ENCODE results near the gene PDE6H. TPM values are rescaled to one million over a fixed set of nuclear protein-coding genes. Genes with fewer than 3 reads are reported as not detected.

PDE6H gene
- total and polyA plus RNA-seq, 10 of the 15 experiments (the other 5 are each of a cell fraction or from before 2014, with no cell fraction given): 0.16 TPM; not detected in 9

DNA sequence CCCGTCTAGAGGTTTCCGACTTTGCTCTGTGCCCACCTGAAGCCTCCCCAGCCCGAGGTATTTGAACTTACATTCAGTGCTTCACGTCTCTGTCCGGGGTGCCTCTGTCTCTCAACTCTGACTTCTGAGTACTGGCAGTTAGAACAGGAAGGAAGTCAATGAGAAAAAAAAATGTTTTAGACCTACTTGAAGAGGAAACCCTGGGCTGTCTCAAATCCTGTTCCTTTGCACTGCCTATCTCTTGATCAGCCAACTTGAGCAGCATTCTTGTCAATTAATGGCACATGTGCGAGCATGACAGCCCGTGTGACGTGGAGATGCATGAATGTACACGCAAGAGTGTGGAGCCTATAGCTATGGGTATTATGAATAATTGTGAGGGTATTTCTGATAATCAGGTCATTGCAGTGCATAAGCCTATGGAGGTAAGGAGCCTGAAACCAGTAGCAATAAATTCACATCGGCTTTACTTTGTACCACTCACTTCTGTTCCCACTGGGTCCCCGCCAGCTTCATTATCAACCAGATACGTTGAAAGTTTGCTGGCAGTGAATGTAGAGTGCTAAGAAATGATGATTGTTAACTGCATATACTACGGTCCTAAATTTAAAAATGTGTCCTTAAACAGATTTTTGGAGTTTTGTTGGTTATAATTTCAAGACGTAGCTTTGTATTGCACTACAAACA, 11.2 kb upstream of the PDE6H start, which contains the start of gene ARHGDIB (continued):
- TF ChIP-seq, protein P1, sequence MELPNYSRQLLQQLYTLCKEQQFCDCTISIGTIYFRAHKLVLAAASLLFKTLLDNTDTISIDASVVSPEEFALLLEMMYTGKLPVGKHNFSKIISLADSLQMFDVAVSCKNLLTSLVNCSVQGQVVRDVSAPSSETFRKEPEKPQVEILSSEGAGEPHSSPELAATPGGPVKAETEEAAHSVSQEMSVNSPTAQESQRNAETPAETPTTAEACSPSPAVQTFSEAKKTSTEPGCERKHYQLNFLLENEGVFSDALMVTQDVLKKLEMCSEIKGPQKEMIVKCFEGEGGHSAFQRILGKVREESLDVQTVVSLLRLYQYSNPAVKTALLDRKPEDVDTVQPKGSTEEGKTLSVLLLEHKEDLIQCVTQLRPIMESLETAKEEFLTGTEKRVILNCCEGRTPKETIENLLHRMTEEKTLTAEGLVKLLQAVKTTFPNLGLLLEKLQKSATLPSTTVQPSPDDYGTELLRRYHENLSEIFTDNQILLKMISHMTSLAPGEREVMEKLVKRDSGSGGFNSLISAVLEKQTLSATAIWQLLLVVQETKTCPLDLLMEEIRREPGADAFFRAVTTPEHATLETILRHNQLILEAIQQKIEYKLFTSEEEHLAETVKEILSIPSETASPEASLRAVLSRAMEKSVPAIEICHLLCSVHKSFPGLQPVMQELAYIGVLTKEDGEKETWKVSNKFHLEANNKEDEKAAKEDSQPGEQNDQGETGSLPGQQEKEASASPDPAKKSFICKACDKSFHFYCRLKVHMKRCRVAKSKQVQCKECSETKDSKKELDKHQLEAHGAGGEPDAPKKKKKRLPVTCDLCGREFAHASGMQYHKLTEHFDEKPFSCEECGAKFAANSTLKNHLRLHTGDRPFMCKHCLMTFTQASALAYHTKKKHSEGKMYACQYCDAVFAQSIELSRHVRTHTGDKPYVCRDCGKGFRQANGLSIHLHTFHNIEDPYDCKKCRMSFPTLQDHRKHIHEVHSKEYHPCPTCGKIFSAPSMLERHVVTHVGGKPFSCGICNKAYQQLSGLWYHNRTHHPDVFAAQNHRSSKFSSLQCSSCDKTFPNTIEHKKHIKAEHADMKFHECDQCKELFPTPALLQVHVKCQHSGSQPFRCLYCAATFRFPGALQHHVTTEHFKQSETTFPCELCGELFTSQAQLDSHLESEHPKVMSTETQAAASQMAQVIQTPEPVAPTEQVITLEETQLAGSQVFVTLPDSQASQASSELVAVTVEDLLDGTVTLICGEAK (IDR thresholded peaks at IDR 0.05; ENCODE audit: borderline replicate concordance): peak; percentile 38; the same call in 1 of the 2 replicates
- TF ChIP-seq ATF7 (IDR thresholded peaks at IDR 0.05; ENCODE audit: low read depth): no peak; the same call in 1 of the 2 replicates
- no peak for TF ChIP-seq WRNIP1 (IDR thresholded peaks at IDR 0.05; ENCODE audit: borderline replicate concordance, low read depth, low read length)

DNA sequence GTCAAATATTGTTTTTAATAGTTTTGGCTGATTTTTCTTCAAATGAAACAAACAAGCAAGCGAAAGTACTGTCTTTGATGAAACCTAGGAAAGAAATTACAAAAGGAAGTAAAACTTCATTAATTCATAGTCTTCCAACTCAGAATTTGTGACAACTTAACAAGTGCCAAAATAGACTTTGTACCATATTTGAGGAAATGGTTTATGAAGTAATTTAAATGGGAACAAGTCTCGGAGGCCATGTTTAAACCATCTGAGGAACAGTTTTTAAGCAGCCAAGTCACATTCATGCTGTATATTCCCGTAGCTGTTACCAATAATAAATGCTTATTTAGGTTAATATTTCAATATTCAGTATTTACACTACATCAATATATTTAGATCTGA, 10.7 kb upstream of the PDE6H start:
- in situ Hi-C loops (cut with MboI): loop anchor here (25.0 kb wide), 1 partner anchor 575 kb away; no protein-coding TSS in a partner anchor
- H3K4me1 ChIP-seq (ENCODE audit: control insufficient read depth, insufficient read depth, low read length): no peaks in the 10 kb centered on the region; the same call in none of the 2 replicates
- FAIRE-seq: no peak
- TF ChIP-seq, protein P2, sequence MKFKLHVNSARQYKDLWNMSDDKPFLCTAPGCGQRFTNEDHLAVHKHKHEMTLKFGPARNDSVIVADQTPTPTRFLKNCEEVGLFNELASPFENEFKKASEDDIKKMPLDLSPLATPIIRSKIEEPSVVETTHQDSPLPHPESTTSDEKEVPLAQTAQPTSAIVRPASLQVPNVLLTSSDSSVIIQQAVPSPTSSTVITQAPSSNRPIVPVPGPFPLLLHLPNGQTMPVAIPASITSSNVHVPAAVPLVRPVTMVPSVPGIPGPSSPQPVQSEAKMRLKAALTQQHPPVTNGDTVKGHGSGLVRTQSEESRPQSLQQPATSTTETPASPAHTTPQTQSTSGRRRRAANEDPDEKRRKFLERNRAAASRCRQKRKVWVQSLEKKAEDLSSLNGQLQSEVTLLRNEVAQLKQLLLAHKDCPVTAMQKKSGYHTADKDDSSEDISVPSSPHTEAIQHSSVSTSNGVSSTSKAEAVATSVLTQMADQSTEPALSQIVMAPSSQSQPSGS (IDR thresholded peaks at IDR 0.05; ENCODE audit: low read length): 0 out of 2 replicates have a peak, but pooled peaks have one; percentile 5
- TF ChIP-seq MXI1 (IDR thresholded peaks at IDR 0.05; ENCODE audit: low read depth, low read length) (0 out of 2 replicates have a peak, but pooled peaks have one; percentile 21), HDGF (IDR thresholded peaks at IDR 0.05) (no peak), BRCA1 (IDR thresholded peaks at IDR 0.05; ENCODE audit: low read depth, low read length) (no peak), RFX5 (IDR thresholded peaks at IDR 0.05; ENCODE audit: low read depth, low read length) (no peak), FOXM1 (IDR thresholded peaks at IDR 0.05; ENCODE audit: low read depth, low read length) (no peak), YY1 (IDR thresholded peaks at IDR 0.05; ENCODE audit: low read depth, low read length) (peak; percentile 58; the same call in 1 of the 2 replicates)

More for the DNA sequence above, 10.7 kb upstream of the PDE6H start:
- intact Hi-C loops (cut with micrococcal nuclease; ENCODE audit: unreplicated experiment): no loop called here
- H3K9ac ChIP-seq (ENCODE audit: control insufficient read depth, insufficient read depth, low read length): peak overlapping the region; percentile 97
- peak overlapping the region; percentile 93 for H3K4me2 ChIP-seq (ENCODE audit: control insufficient read depth, insufficient read depth)
- H3K9me3 ChIP-seq (replicated peaks; ENCODE audit: control insufficient read depth, insufficient read depth, low read length): no peaks in the 10 kb centered on the region
- ATAC-seq (no peak), DNase-seq (ENCODE audit: low read depth, low spot score) (no peak)
- H2AFZ ChIP-seq (ENCODE audit: control insufficient read depth, low read depth, low read length): peak overlapping the region; percentile 85
- ChIA-PET RAD21 (ENCODE audit: unreplicated experiment) (interaction anchor here (0.8 to 4.7 kb wide), 6 partner anchors 10 to 192 kb away, joined by 3 to 25 read pairs (median 6); partner anchors contain the start of genes C12orf60 and WBP11), CTCF (interaction anchor here (1.3 to 2.6 kb wide), 4 partner anchors 14 to 34 kb away, joined by 3 to 7 read pairs (median 4); no protein-coding TSS in a partner anchor), POLR2A (interaction anchor here (0.5 to 1.7 kb wide), 4 partner anchors 10 to 593 kb away, joined by 3 to 11 read pairs (median 8); no protein-coding TSS in a partner anchor), SMC1A (ENCODE audit: uncharacterized antibody, unreplicated experiment) (interaction anchor here (0.8 to 3.3 kb wide), 11 partner anchors 9 to 115 kb away, joined by 3 to 14 read pairs (median 4); no protein-coding TSS in a partner anchor)
- 2% methylated on average over 3 of the region's 3 CpGs for WGBS (ENCODE audit: insufficient coverage, insufficient replicate concordance, low lambda C conversion rate, missing lambda C conversion rate)
- peak overlapping the region; percentile 80 for H3K4me3 ChIP-seq
- H3K36me3 ChIP-seq (ENCODE audit: control insufficient read depth in 2 of 2, insufficient read depth in 2 of 2, low read length in 1 of 2): no peaks in the 10 kb centered on the region
- no peaks in the 10 kb centered on the region for H4K20me1 ChIP-seq (ENCODE audit: control insufficient read depth, insufficient read depth)
- H3K27me3 ChIP-seq (replicated peaks in 1 of 2; ENCODE audit: control insufficient read depth in 2 of 2, insufficient read depth in 2 of 2, low read length in 1 of 2): no peaks in the 10 kb centered on the region
- peak overlapping the region; percentile 94 for H3K27ac ChIP-seq (ENCODE audit: control insufficient read depth, insufficient read depth)
- H3K79me2 ChIP-seq (ENCODE audit: control insufficient read depth, insufficient read depth, low read length): peaks cover 58% of the 10 kb centered on the region
- BruUV-seq (replicated peaks): no TSS peak
